ENCODE results near the gene RAP1GDS1. TPM values are rescaled to one million over a fixed set of nuclear protein-coding genes. Genes with fewer than 3 reads are reported as not detected.

Gene RAP1GDS1
- total RNA-seq, 4 donors from 2014 or later: 19.4 to 38.0 (median 33.9) TPM

DNA sequence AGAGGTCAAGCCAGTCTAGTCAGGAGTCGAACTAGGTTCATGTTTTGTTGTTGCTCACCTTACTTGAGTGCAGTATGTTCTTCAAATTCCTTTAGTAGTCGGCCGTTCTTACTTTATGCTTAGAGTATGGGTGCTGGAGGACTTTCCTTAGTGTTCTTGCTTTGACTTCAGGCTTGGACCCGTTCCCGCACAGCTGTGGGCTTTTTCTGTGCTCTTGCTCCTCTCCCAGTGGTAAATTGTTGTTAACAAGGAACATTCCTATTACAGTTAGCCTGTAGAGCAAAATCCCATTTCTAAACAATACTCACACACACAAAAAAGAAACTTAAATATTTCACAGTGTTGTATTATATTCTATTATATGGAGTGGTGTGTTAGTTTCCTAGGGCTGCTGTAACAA lies 113.5 kb downstream of the RAP1GDS1 start:
- intact Hi-C loops (cut with DNase I): no loop called here
- Histone ChIP-seq H3K4me1 (no peaks in the 10 kb centered on the region), H3K36me3 (peaks cover 0 to 30% (median 0%) of the 10 kb centered on the region in 3 donors), H3K27ac (no peak overlapping the region), H3K27me3 (no peaks in the 10 kb centered on the region), H3K9me3 (no peaks in the 10 kb centered on the region), H3K4me3 (no peak overlapping the region)
- no peak for DNase-seq
- TF ChIP-seq POLR2A (IDR thresholded peaks at IDR 0.05): no peak
- TF ChIP-seq, protein P1, sequence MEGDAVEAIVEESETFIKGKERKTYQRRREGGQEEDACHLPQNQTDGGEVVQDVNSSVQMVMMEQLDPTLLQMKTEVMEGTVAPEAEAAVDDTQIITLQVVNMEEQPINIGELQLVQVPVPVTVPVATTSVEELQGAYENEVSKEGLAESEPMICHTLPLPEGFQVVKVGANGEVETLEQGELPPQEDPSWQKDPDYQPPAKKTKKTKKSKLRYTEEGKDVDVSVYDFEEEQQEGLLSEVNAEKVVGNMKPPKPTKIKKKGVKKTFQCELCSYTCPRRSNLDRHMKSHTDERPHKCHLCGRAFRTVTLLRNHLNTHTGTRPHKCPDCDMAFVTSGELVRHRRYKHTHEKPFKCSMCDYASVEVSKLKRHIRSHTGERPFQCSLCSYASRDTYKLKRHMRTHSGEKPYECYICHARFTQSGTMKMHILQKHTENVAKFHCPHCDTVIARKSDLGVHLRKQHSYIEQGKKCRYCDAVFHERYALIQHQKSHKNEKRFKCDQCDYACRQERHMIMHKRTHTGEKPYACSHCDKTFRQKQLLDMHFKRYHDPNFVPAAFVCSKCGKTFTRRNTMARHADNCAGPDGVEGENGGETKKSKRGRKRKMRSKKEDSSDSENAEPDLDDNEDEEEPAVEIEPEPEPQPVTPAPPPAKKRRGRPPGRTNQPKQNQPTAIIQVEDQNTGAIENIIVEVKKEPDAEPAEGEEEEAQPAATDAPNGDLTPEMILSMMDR (IDR thresholded peaks at IDR 0.05): no peak
- WGBS, 2 donors: 88 to 93% methylated on average over 5 of the region's 5 CpGs

DNA sequence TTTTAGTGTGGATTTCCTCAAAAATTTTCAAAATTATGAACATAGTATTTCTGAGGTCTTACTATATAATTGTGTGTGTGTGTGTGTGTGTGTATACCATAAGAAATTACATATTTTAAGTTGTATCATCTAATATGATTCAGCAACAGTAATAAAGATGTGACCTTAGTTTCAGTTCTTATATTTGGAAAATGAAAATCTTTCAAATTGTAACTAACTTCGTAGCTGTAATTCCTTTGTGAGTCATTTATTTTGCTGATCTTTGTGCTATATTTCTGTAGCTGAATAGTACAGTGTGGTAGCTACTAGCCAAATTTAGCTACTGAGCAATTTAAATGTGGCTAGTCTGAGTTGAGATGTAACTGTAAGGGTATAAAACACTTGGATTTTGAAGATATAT lies 116.4 kb downstream of the RAP1GDS1 start:
- TF ChIP-seq, protein P1 (IDR thresholded peaks at IDR 0.05): no peak
- no peak for TF ChIP-seq POLR2A (IDR thresholded peaks at IDR 0.05)
- no peak for DNase-seq
- H3K27ac ChIP-seq: no peak overlapping the region
- WGBS, 2 donors: 25 to 37% methylated on average over 1 of the region's 1 CpG
- H3K27me3 ChIP-seq: no peaks in the 10 kb centered on the region
- H3K36me3 ChIP-seq: peaks cover 0 to 10% (median 0%) of the 10 kb centered on the region in 3 donors
- no peak overlapping the region for H3K4me3 ChIP-seq
- H3K4me1 ChIP-seq: no peaks in the 10 kb centered on the region
- H3K9me3 ChIP-seq: no peaks in the 10 kb centered on the region
- intact Hi-C loops (cut with DNase I): no loop called here

DNA sequence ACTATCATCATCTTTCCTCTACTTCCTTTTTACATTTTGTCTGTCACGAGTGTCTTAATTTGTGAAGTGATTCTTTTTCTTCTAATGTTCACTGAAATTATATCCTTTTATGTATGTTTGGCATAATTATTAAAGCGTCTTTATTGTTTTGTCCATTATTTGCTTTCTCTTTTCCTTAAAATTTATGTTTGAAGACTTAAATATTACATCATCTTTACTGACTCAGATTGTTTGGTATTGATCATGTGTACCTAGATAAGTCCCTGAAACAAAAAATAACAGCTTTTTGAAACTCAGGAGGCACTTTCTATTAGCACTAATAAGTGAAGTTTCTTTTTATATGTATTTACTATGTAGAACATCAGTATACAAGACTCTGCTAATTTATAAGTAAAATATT lies 120.1 kb downstream of the RAP1GDS1 start:
- no peaks in the 10 kb centered on the region for H3K4me1 ChIP-seq
- no peaks in the 10 kb centered on the region for H3K36me3 ChIP-seq
- no peak overlapping the region for H3K27ac ChIP-seq
- intact Hi-C loops (cut with DNase I): no loop called here
- no peaks in the 10 kb centered on the region for H3K9me3 ChIP-seq
- TF ChIP-seq, protein P1 (IDR thresholded peaks at IDR 0.05): no peak
- TF ChIP-seq POLR2A (IDR thresholded peaks at IDR 0.05): no peak
- H3K27me3 ChIP-seq: no peaks in the 10 kb centered on the region
- H3K4me3 ChIP-seq: no peak overlapping the region
- WGBS, 2 donors: 93 to 95% methylated on average over 2 of the region's 2 CpGs
- no peak for DNase-seq

DNA sequence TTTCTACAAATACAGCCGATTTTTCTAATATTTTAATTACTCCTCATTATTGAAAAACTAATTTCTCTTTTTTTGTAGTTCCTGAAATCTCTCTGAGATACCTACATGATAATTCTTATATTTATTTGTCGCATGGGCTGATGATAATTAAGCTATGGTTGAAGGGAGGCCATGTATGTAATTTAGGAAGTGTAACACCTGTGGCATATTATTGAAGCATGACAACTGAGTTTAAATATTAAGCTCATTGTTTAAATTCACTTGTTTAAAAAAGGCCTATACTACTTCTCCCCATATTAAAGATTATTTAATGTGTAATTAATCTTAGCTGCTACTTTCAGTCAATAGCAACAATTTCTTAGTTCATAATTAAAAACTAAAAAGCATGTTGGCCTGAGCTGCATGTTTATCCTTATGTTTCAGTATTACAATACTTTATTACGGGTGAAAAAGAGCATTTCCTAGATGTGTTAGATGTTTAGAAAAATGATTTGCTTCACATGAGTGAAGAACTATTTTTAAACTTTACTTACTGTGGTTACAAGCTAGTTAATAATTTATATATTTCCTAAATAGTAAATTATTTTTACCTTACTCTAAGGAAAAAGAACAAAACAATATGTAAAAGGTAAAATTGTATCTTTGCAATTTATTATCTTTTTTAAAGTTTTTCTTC lies 122.4 kb downstream of the RAP1GDS1 start:
- no peaks in the 10 kb centered on the region for H3K4me1 ChIP-seq

DNA sequence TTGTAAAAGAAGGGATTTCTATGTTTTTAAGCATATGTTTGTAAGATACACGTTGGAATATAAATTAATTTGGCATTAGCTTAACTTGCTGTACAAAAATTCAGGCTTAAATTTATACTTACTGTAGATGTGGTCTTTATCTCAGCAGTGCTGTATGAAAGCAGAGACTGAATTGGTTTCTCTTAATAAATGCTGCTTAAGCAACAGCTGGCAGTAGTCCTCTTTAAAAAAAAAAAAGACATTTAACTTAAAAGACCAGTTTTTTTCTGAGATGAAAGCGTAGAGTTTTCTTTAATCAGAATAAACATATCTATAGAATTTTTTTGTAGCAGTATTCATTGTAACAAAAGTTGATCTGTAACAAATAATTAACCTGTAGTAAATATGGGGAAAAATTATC lies 124.6 kb downstream of the RAP1GDS1 start:
- TF ChIP-seq, protein P1 (IDR thresholded peaks at IDR 0.05): no peak
- TF ChIP-seq POLR2A (IDR thresholded peaks at IDR 0.05): no peak
- no peaks in the 10 kb centered on the region for H3K4me1 ChIP-seq
- 85 to 91% methylated on average over 2 of the region's 2 CpGs for WGBS, 2 donors
- H3K9me3 ChIP-seq: no peaks in the 10 kb centered on the region
- no peaks in the 10 kb centered on the region for H3K27me3 ChIP-seq
- peaks cover 0 to 5% (median 0%) of the 10 kb centered on the region in 3 donors for H3K36me3 ChIP-seq
- no peak overlapping the region for H3K27ac ChIP-seq
- no peak overlapping the region for H3K4me3 ChIP-seq
- intact Hi-C loops (cut with DNase I): no loop called here
- no peak for DNase-seq

More for the DNA sequence above, 122.4 kb downstream of the RAP1GDS1 start:
- Histone ChIP-seq H3K4me3 (no peak overlapping the region), H3K36me3 (peaks cover 0 to 5% (median 0%) of the 10 kb centered on the region in 3 donors), H3K27ac (no peak overlapping the region), H3K27me3 (no peaks in the 10 kb centered on the region), H3K9me3 (no peaks in the 10 kb centered on the region)
- intact Hi-C loops (cut with DNase I): no loop called here
- TF ChIP-seq, protein P1 (IDR thresholded peaks at IDR 0.05): no peak
- TF ChIP-seq POLR2A (IDR thresholded peaks at IDR 0.05): no peak
- no peak for DNase-seq
- 83 to 87% methylated on average over 3 of the region's 3 CpGs for WGBS, 2 donors
